Ascending aorta (tissue), 2 donors: ENCODE data around the gene KIRREL3. TPM values are rescaled to one million over a fixed set of nuclear protein-coding genes. Genes with fewer than 3 reads are reported as not detected.

Source experiments
- DNase-seq, 2 donors: peaks; one replicate each; pipeline ENCODE4 v3.0.0-alpha.2; 2019; ENCODE audit warnings: low spot score in 2 of 2
- H3K27ac ChIP-seq, 2 donors: fragments of 200-600 bp; sonication (generic); one replicate each; pipeline ENCODE4 v1.5.1; 2016 to 2017; ENCODE audit warnings: mild to moderate bottlenecking in 1 of 2
- H3K27me3 ChIP-seq: fragments of 200-600 bp; sonication (generic); one replicate; pipeline ENCODE4 v1.5.1; 2017
- H3K36me3 ChIP-seq, 2 donors: fragments of 200-600 bp; sonication (generic); one replicate each; pipeline ENCODE4 v1.5.1; 2016
- H3K4me1 ChIP-seq, 2 donors: fragments of 200-600 bp; sonication (generic); one replicate each; pipeline ENCODE4 v1.5.1; 2016 to 2017; ENCODE audit warnings: mild to moderate bottlenecking in 1 of 2
- H3K4me3 ChIP-seq, 2 donors: fragments of 200-600 bp; sonication (generic); one replicate each; pipeline ENCODE4 v1.5.1; 2016 to 2017; ENCODE audit warnings: mild to moderate bottlenecking in 1 of 2
- H3K9me3 ChIP-seq, 2 donors: fragments of 200-600 bp; sonication (generic); one replicate each; pipeline ENCODE4 v1.5.1; 2016
- CTCF ChIP-seq, 3 experiments: fragments of 200-600 bp in 2 of 3; fragments of 450-650 bp in 1 of 3; sonication (generic) in 2 of 3; IDR thresholded peaks; one replicate each; pipeline ENCODE4 v1.5.1; 2016 to 2019; ENCODE audit warnings: antibody characterized with exemption in 3 of 3, mild to moderate bottlenecking in 1 of 3, moderate library complexity in 1 of 3
- intact Hi-C: fragments of 100-400 bp; cut with DNase I; formaldehyde crosslinking; loops from one replicate; pipeline ENCODE4 v1.15.1; 2023
- total RNA-seq: library from RNA; depleted of rRNA; stranded (reverse); fragments of >200 nt; gene quantifications from one replicate; pipeline ENCODE4 v1.1.0, GENCODE V29; 2016

The KIRREL3 gene
- total RNA-seq, 1 donor from 2014 or later, result not detected

GRCh38 chr11:126518972-126519690 lies 481.4 kb downstream of the KIRREL3 start:
- Histone ChIP-seq H3K4me3 (no peak overlapping the region), H3K9me3 (no peaks in the 10 kb centered on the region), H3K27me3 (no peaks in the 10 kb centered on the region), H3K36me3 (no peaks in the 10 kb centered on the region), H3K4me1 (no peaks in the 10 kb centered on the region), H3K27ac (no peak overlapping the region)
- TF ChIP-seq CTCF (IDR thresholded peaks at IDR 0.05), result no peak
- DNase-seq, result no peak
- intact Hi-C loops, result no loop called here

GRCh38 chr11:126518071-126518971 lies 482.2 kb downstream of the KIRREL3 start:
- H3K4me3 ChIP-seq, result no peak overlapping the region
- no peak overlapping the region for H3K27ac ChIP-seq
- no peaks in the 10 kb centered on the region for H3K36me3 ChIP-seq
- H3K27me3 ChIP-seq, result no peaks in the 10 kb centered on the region
- H3K4me1 ChIP-seq, result no peaks in the 10 kb centered on the region
- TF ChIP-seq CTCF (IDR thresholded peaks at IDR 0.05), result no peak
- no peak for DNase-seq
- intact Hi-C loops, result no loop called here
- no peaks in the 10 kb centered on the region for H3K9me3 ChIP-seq

- intact Hi-C loops, result no loop called here
- no peaks in the 10 kb centered on the region for H3K27me3 ChIP-seq
- no peaks in the 10 kb centered on the region for H3K36me3 ChIP-seq
- no peak overlapping the region for H3K27ac ChIP-seq
- no peak overlapping the region for H3K4me3 ChIP-seq
- H3K9me3 ChIP-seq, result no peaks in the 10 kb centered on the region
- DNase-seq, result no peak
- TF ChIP-seq CTCF (IDR thresholded peaks at IDR 0.05), result no peak
- H3K4me1 ChIP-seq, result no peaks in the 10 kb centered on the region
These were observed 485.1 kb downstream of the KIRREL3 start for GRCh38 chr11:126515501-126515900.

GRCh38 chr11:126514061-126514693 lies 486.4 kb downstream of the KIRREL3 start:
- Histone ChIP-seq H3K27me3 (no peaks in the 10 kb centered on the region), H3K27ac (no peak overlapping the region), H3K4me1 (no peaks in the 10 kb centered on the region), H3K36me3 (no peaks in the 10 kb centered on the region), H3K9me3 (no peaks in the 10 kb centered on the region), H3K4me3 (no peak overlapping the region)
- TF ChIP-seq CTCF (IDR thresholded peaks at IDR 0.05), result no peak
- DNase-seq, result no peak
- intact Hi-C loops, result no loop called here

- Histone ChIP-seq H3K36me3 (no peaks in the 10 kb centered on the region), H3K9me3 (no peaks in the 10 kb centered on the region), H3K4me3 (no peak overlapping the region), H3K4me1 (no peaks in the 10 kb centered on the region), H3K27ac (no peak overlapping the region), H3K27me3 (no peaks in the 10 kb centered on the region)
- TF ChIP-seq CTCF (IDR thresholded peaks at IDR 0.05), result no peak
- no peak for DNase-seq
- intact Hi-C loops, result no loop called here
These were observed 487.5 kb downstream of the KIRREL3 start for GRCh38 chr11:126512741-126513715.
